Measurements from ENCODE around the gene USH2A. TPM values are rescaled to one million over a fixed set of nuclear protein-coding genes. Genes with fewer than 3 reads are reported as not detected.
A peak's percentile ranks its signal among the peaks of the same experiment; 100 is the strongest.

USH2A gene
- total RNA-seq, 3 donors from 2014 or later, result not detected

DNA sequence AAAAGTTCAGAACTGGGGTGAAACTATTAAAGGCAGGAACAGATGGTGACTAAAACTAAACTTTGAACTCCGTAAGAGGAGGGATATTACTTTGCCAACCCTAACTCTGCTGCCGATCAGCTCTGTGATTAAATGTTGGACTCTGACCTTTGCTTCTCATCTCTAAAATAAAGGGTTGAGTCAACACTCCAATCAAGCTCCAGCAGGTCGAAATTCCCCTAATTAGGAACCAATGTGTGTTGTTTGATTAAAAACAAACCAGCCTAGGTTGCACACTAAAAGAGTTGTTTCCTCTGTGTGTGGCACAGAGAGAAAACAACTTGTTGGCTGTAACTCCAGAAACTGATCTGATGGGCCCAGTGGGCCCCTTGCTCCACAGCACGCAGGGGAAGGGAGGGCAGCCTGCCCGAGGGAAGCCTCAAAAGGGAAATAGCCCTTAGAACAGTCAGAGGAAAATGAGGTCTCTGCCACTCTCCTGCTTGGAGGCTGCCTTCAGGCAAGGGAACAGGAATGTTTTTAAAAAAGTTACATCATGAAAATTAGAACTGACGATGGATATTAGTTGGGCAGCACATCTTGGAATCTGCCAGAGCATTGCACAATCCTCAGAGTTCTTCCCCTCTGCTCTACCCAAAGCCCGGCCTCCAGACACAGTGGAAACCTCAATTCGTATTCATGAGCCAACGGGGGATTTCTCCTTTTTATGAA, 786.8 kb downstream of the USH2A start:
- DNase-seq (ENCODE audit: low spot score in 2 of 2), result peak in 1 of 2 donors; percentile 41

DNA sequence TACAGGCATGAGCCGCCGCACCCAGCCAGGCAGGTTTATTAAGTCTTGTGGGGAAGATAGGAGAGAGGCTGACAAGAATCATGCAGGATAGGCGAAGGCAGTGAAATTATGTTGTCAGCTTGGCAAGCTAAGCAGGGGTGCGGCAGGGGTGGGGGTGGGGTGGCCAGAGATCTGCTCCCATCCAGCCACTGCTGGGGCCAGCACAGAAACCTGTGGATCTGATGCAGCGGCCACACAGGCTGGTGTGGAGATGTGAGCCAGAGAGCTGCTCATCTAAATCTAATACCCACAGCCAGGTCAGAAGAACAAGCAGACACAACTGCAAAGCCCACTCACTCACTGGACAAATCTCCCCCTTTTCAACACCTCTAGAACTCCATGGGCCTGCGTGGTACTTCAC, 787.4 kb downstream of the USH2A start:
- Histone ChIP-seq H3K36me3 (no peaks in the 10 kb centered on the region), H3K4me3 (no peak overlapping the region), H3K27ac (peak overlapping the region; percentile 83 to 89), H3K4me1 (peaks cover 0 to 5% of the 10 kb centered on the region in 2 donors), H3K27me3 (no peaks in the 10 kb centered on the region), H3K9me3 (no peaks in the 10 kb centered on the region)
- no peak for DNase-seq (ENCODE audit: low spot score in 2 of 2)
- TF ChIP-seq POLR2AphosphoS5 (IDR thresholded peaks at IDR 0.05) (no peak), POLR2A (IDR thresholded peaks at IDR 0.05) (no peak)
- TF ChIP-seq, protein P1, sequence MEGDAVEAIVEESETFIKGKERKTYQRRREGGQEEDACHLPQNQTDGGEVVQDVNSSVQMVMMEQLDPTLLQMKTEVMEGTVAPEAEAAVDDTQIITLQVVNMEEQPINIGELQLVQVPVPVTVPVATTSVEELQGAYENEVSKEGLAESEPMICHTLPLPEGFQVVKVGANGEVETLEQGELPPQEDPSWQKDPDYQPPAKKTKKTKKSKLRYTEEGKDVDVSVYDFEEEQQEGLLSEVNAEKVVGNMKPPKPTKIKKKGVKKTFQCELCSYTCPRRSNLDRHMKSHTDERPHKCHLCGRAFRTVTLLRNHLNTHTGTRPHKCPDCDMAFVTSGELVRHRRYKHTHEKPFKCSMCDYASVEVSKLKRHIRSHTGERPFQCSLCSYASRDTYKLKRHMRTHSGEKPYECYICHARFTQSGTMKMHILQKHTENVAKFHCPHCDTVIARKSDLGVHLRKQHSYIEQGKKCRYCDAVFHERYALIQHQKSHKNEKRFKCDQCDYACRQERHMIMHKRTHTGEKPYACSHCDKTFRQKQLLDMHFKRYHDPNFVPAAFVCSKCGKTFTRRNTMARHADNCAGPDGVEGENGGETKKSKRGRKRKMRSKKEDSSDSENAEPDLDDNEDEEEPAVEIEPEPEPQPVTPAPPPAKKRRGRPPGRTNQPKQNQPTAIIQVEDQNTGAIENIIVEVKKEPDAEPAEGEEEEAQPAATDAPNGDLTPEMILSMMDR (IDR thresholded peaks at IDR 0.05), result no peak
- intact Hi-C loops (cut with DNase I; ENCODE audit: low total_unique reads), result no loop called here

More for the DNA sequence above, 786.8 kb downstream of the USH2A start:
- H3K27ac ChIP-seq, result peak overlapping the region; percentile 83 to 89
- H3K36me3 ChIP-seq, result no peaks in the 10 kb centered on the region
- no peaks in the 10 kb centered on the region for H3K27me3 ChIP-seq
- intact Hi-C loops (cut with DNase I; ENCODE audit: low total_unique reads), result no loop called here
- H3K9me3 ChIP-seq, result no peaks in the 10 kb centered on the region
- TF ChIP-seq, protein P1 (IDR thresholded peaks at IDR 0.05), result no peak
- TF ChIP-seq POLR2AphosphoS5 (IDR thresholded peaks at IDR 0.05), result peak; percentile 8 to 27 (median 17)
- H3K4me3 ChIP-seq, result peak overlapping the region; percentile 11 to 34 (median 17)
- peaks cover 0 to 5% of the 10 kb centered on the region in 2 donors for H3K4me1 ChIP-seq

DNA sequence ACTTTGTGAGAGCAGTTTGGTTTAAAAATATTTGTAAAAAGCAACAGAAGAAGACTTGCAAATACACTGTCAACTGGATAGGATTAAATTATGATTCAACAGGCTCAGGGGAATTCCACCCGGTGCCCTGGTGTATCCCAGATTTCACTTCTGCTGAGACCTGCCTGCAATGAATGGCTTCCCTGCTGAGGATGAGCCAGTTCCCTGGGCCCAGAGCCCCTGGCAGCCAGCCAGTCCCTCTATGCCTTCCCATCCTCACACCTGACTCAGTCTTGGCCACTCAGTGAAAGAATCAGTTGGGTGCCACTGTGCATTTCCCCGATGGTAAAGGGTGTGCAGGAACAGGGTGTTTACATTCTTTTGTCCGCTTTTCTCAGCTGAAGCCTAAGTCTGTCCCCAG, 791.8 kb downstream of the USH2A start:
- H3K4me1 ChIP-seq, result peaks cover 0 to 3% of the 10 kb centered on the region in 2 donors
- no peak overlapping the region for H3K27ac ChIP-seq
- H3K36me3 ChIP-seq, result no peaks in the 10 kb centered on the region
- TF ChIP-seq POLR2AphosphoS5 (IDR thresholded peaks at IDR 0.05) (no peak), POLR2A (IDR thresholded peaks at IDR 0.05) (no peak)
- TF ChIP-seq, protein P1 (IDR thresholded peaks at IDR 0.05), result no peak
- DNase-seq (ENCODE audit: low spot score in 2 of 2), result peak; percentile 31 to 63
- H3K9me3 ChIP-seq, result no peaks in the 10 kb centered on the region
- H3K4me3 ChIP-seq, result no peak overlapping the region
- H3K27me3 ChIP-seq, result no peaks in the 10 kb centered on the region
- intact Hi-C loops (cut with DNase I; ENCODE audit: low total_unique reads), result no loop called here

DNA sequence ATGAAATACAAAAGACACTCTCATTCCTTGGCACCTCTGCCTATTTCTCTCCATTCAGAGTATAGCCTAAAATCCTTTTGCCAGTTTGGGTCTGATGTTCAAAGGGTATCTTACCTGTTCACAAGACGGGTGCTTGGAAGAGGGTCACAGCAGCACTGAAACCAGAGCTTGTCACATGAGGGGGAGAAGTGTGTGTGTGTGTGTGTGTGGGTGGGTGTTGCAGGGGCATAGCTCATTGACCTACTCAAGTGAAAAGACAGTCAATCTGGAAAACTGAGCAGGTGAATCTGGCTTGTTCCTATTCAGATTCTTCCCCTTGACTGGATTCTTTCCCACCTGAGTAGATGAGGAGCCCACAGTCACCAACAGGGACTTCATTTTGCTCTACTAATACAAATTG, 792.2 kb downstream of the USH2A start:
- no peak for DNase-seq (ENCODE audit: low spot score in 2 of 2)
- TF ChIP-seq POLR2A (IDR thresholded peaks at IDR 0.05), result no peak
- TF ChIP-seq POLR2AphosphoS5 (IDR thresholded peaks at IDR 0.05), result no peak
- TF ChIP-seq, protein P1 (IDR thresholded peaks at IDR 0.05), result no peak
- Histone ChIP-seq H3K27me3 (no peaks in the 10 kb centered on the region), H3K9me3 (no peaks in the 10 kb centered on the region), H3K27ac (no peak overlapping the region), H3K4me3 (no peak overlapping the region), H3K36me3 (no peaks in the 10 kb centered on the region), H3K4me1 (no peaks in the 10 kb centered on the region)
- intact Hi-C loops (cut with DNase I; ENCODE audit: low total_unique reads), result no loop called here

DNA sequence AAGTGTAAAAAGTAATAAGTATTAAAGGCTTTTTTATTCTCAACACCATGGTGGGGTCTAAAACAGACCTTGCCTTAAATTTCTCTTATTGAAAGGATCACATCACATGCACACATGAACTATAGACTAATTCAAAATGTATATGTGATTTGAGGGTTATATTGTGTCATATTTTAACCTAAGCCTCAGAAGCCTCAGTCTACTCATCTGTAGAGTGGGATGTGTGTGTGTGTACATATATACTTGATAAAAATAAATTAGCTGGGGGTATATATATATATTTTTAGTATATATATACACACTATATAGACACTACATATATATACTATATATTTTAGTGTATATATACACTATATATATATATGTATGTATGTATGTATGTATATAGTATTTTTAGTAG, 797.3 kb downstream of the USH2A start:
- no peak overlapping the region for H3K27ac ChIP-seq
- H3K4me1 ChIP-seq, result no peaks in the 10 kb centered on the region
- no peaks in the 10 kb centered on the region for H3K27me3 ChIP-seq
- H3K4me3 ChIP-seq, result no peak overlapping the region
- TF ChIP-seq POLR2AphosphoS5 (IDR thresholded peaks at IDR 0.05) (no peak), POLR2A (IDR thresholded peaks at IDR 0.05) (no peak)
- TF ChIP-seq, protein P1 (IDR thresholded peaks at IDR 0.05), result no peak
- H3K36me3 ChIP-seq, result no peaks in the 10 kb centered on the region
- H3K9me3 ChIP-seq, result no peaks in the 10 kb centered on the region
- intact Hi-C loops (cut with DNase I; ENCODE audit: low total_unique reads), result no loop called here
- no peak for DNase-seq (ENCODE audit: low spot score in 2 of 2)

Data from breast epithelium (tissue), 4 donors.